GM18909 (cell line): ENCODE data around the gene C1orf50.
"Not testable (repeated sequence)": the region's sequence is repeated elsewhere in the genome, so short reads cannot be mapped to it uniquely, and the experiment has no call there.

Source experiments
- ATAC-seq: cut with Tn5 transposase; IDR thresholded peaks from one replicate; pipeline ENCODE4 v1.9.1; 2021; ENCODE audit warnings: mild to moderate bottlenecking; ENCODE audit not compliant: unreplicated experiment, poor library complexity

C1orf50 gene

GRCh38 chr1:42766741-42767509, at the start of gene C1orf50, which contains the start of gene P3H1:
Gene C1orf50 (plus strand): TSS chr1:42767249. CDS start chr1:42767312, 63 bp downstream.
Gene P3H1 (minus strand): TSS chr1:42767028. CDS start chr1:42766971, 57 bp downstream.
- peak; percentile 90 for ATAC-seq

- ATAC-seq: no peak
Measured at GRCh38 chr1:42720868-42721267, 46.2 kb upstream of the C1orf50 start.

- no peak for ATAC-seq
Measured at GRCh38 chr1:42721926-42722325, 45.1 kb upstream of the C1orf50 start.

- ATAC-seq: not testable (repeated sequence)
Measured at GRCh38 chr1:42722403-42722802, 44.6 kb upstream of the C1orf50 start.

- no peak for ATAC-seq
Measured at GRCh38 chr1:42723511-42723910, 43.5 kb upstream of the C1orf50 start.

- not testable (repeated sequence) for ATAC-seq
Measured at GRCh38 chr1:42725820-42726219, 41.2 kb upstream of the C1orf50 start.

GRCh38 chr1:42730002-42730401, 37.0 kb upstream of the C1orf50 start:
- no peak for ATAC-seq

GRCh38 chr1:42730988-42731387, 36.1 kb upstream of the C1orf50 start:
- ATAC-seq: no peak

GRCh38 chr1:42731585-42731984, 35.5 kb upstream of the C1orf50 start:
- ATAC-seq: no peak

- ATAC-seq: no peak
Measured at GRCh38 chr1:42732126-42732680, 34.8 kb upstream of the C1orf50 start.

- ATAC-seq: no peak
Measured at GRCh38 chr1:42733415-42734200, 33.4 kb upstream of the C1orf50 start.

GRCh38 chr1:42734201-42735035, 32.6 kb upstream of the C1orf50 start:
- ATAC-seq: no peak

GRCh38 chr1:42735056-42735455, 32.0 kb upstream of the C1orf50 start:
- ATAC-seq: no peak

- no peak for ATAC-seq
Measured at GRCh38 chr1:42735477-42736105, 31.5 kb upstream of the C1orf50 start.

- no peak for ATAC-seq
Measured at GRCh38 chr1:42736152-42736551, 30.9 kb upstream of the C1orf50 start.

- ATAC-seq: no peak
Measured at GRCh38 chr1:42736571-42737200, 30.4 kb upstream of the C1orf50 start.

- no peak for ATAC-seq
Measured at GRCh38 chr1:42737257-42737656, 29.8 kb upstream of the C1orf50 start.

- no peak for ATAC-seq
Measured at GRCh38 chr1:42737986-42738677, 28.9 kb upstream of the C1orf50 start.
